Measurements from ENCODE around the gene VAMP5. TPM values are rescaled to one million over a fixed set of nuclear protein-coding genes. Genes with fewer than 3 reads are reported as not detected.

VAMP5 gene
- total and polyA plus RNA-seq, 2 donors (not counting 1 experiment from before 2014, with no cell fraction given): 16.9 to 28.6 TPM

Small RNA genes lying within 50 kb of the gene (small RNA-seq; reads per million reads assigned to genes)
- gene RN7SL126P (ENCODE audit: insufficient read length, low read depth, low replicate concordance): not detected

Other genes with a start within 250 kb of the VAMP5 start
- gene RETSAT, start 229.9 kb upstream of the VAMP5 start, total RNA-seq: 23.8 and 28.1 TPM in 2 replicates
- gene RETSAT, start 229.9 kb upstream of the VAMP5 start, polyA plus RNA-seq: 9.9 and 13.0 TPM in 2 replicates
- gene ELMOD3, start 229.7 kb upstream of the VAMP5 start, total RNA-seq: 34.0 and 34.3 TPM in 2 replicates
- 51.8 and 57.6 TPM in 2 replicates for gene ELMOD3, start 229.7 kb upstream of the VAMP5 start, polyA plus RNA-seq
- gene CAPG, start 174.1 kb upstream of the VAMP5 start, total RNA-seq: 179 and 210 TPM in 2 replicates
- 133 and 158 TPM in 2 replicates for gene CAPG, start 174.1 kb upstream of the VAMP5 start, polyA plus RNA-seq
- 1.1 and 1.6 TPM in 2 replicates for gene SH2D6, start 165.7 kb upstream of the VAMP5 start, total RNA-seq
- 0.27 TPM in 1 of 2 replicates, not detected in the other for gene SH2D6, start 165.7 kb upstream of the VAMP5 start, polyA plus RNA-seq
- gene MAT2A, start 45.3 kb upstream of the VAMP5 start, total RNA-seq: 177 and 190 TPM in 2 replicates
- 130 and 133 TPM in 2 replicates for gene MAT2A, start 45.3 kb upstream of the VAMP5 start, polyA plus RNA-seq
- 33.0 and 36.8 TPM in 2 replicates for gene GGCX, start 22.9 kb upstream of the VAMP5 start, total RNA-seq
- gene GGCX, start 22.9 kb upstream of the VAMP5 start, polyA plus RNA-seq: 23.5 and 28.8 TPM in 2 replicates
- gene VAMP8, start 6.8 kb upstream of the VAMP5 start, total RNA-seq: 73.1 and 73.8 TPM in 2 replicates
- 68.7 and 96.6 TPM in 2 replicates for gene VAMP8, start 6.8 kb upstream of the VAMP5 start, polyA plus RNA-seq
- gene RNF181, start 11.3 kb downstream of the VAMP5 start, total RNA-seq: 67.3 and 76.6 TPM in 2 replicates
- 112 and 151 TPM in 2 replicates for gene RNF181, start 11.3 kb downstream of the VAMP5 start, polyA plus RNA-seq
- gene TMEM150A, start 18.3 kb downstream of the VAMP5 start, total RNA-seq: 23.0 and 23.1 TPM in 2 replicates
- gene TMEM150A, start 18.3 kb downstream of the VAMP5 start, polyA plus RNA-seq: 18.3 and 26.4 TPM in 2 replicates
- gene C2orf68, start 27.6 kb downstream of the VAMP5 start, total RNA-seq: 82.4 and 90.1 TPM in 2 replicates
- 24.9 and 30.5 TPM in 2 replicates for gene C2orf68, start 27.6 kb downstream of the VAMP5 start, polyA plus RNA-seq
- 51.5 and 57.2 TPM in 2 replicates for gene USP39, start 31.8 kb downstream of the VAMP5 start, total RNA-seq
- 61.1 and 67.1 TPM in 2 replicates for gene USP39, start 31.8 kb downstream of the VAMP5 start, polyA plus RNA-seq
- gene SFTPB, start 83.8 kb downstream of the VAMP5 start, total RNA-seq: not detected in 2 replicates
- not detected in 2 replicates for gene SFTPB, start 83.8 kb downstream of the VAMP5 start, polyA plus RNA-seq
- 4.2 and 4.3 TPM in 2 replicates for gene GNLY, start 109.9 kb downstream of the VAMP5 start, total RNA-seq
- 3.9 and 18.1 TPM in 2 replicates for gene GNLY, start 109.9 kb downstream of the VAMP5 start, polyA plus RNA-seq
- not detected in 2 replicates for gene ATOH8, start 169.6 kb downstream of the VAMP5 start, total RNA-seq
- gene ATOH8, start 169.6 kb downstream of the VAMP5 start, polyA plus RNA-seq: not detected in 2 replicates

Data from B cell (primary cell).